Mesendoderm (in vitro differentiated cells): Measurements from ENCODE around the gene TBC1D1.
A peak's percentile ranks its signal among the peaks of the same experiment; 100 is the strongest.

Experiments used
- DNase-seq: peaks from one replicate; pipeline ENCODE4 v3.0.0; 2013
- H2AK5ac ChIP-seq: 2 replicates; pipeline ENCODE4 v1.6.1; 2013; ENCODE audit warnings: low read length, inconsistent platforms
- H2BK120ac ChIP-seq: 2 replicates; pipeline ENCODE4 v1.6.1; 2013; ENCODE audit warnings: low read depth, mild to moderate bottlenecking, low read length, moderate library complexity, mixed read lengths
- H2BK15ac ChIP-seq: replicated peaks from 2 replicates; pipeline ENCODE4 v1.6.1; 2013; ENCODE audit warnings: low read depth, mild to moderate bottlenecking, moderate library complexity
- H2BK5ac ChIP-seq: 2 replicates; pipeline ENCODE4 v1.6.1; 2013; ENCODE audit warnings: low read length, inconsistent platforms
- H3K18ac ChIP-seq: 2 replicates; pipeline ENCODE4 v1.6.1; 2013; ENCODE audit warnings: mild to moderate bottlenecking, low read length, mixed read lengths
- H3K23ac ChIP-seq: one replicate; pipeline ENCODE4 v1.6.1; 2013; ENCODE audit warnings: low read length
- H3K27ac ChIP-seq: 2 replicates; pipeline ENCODE4 v1.5.1; 2013; ENCODE audit warnings: low read depth, mild to moderate bottlenecking, inconsistent platforms, low read length, moderate library complexity
- H3K27me3 ChIP-seq: 2 replicates; pipeline ENCODE4 v1.6.1; 2013; ENCODE audit warnings: low read length, control low read depth, mild to moderate bottlenecking, inconsistent platforms; ENCODE audit not compliant: insufficient read depth, poor library complexity
- H3K36me3 ChIP-seq: 2 replicates; pipeline ENCODE4 v1.6.1; 2013; ENCODE audit warnings: low read length, inconsistent platforms; ENCODE audit not compliant: control insufficient read depth, insufficient read depth
- H3K4ac ChIP-seq: one replicate; pipeline ENCODE4 v1.6.1; 2013; ENCODE audit warnings: low read depth, mild to moderate bottlenecking, low read length, moderate library complexity
- H3K4me1 ChIP-seq: 2 replicates; pipeline ENCODE4 v1.6.1; 2013; ENCODE audit warnings: low read depth, low read length, inconsistent platforms; ENCODE audit not compliant: control insufficient read depth
- H3K4me2 ChIP-seq: 2 replicates; pipeline ENCODE4 v1.6.1; 2013; ENCODE audit warnings: low read length
- H3K4me3 ChIP-seq: 2 replicates; pipeline ENCODE4 v1.5.1; 2013; ENCODE audit warnings: mild to moderate bottlenecking, low read length
- H3K56ac ChIP-seq: one replicate; pipeline ENCODE4 v1.6.1; 2013; ENCODE audit warnings: low read length
- H3K79me1 ChIP-seq: 2 replicates; pipeline ENCODE4 v1.6.1; 2013; ENCODE audit warnings: low read length, inconsistent platforms
- H3K79me2 ChIP-seq: 2 replicates; pipeline ENCODE4 v1.6.1; 2013; ENCODE audit warnings: mild to moderate bottlenecking, low read length; ENCODE audit not compliant: control insufficient read depth, insufficient read depth
- H3K9ac ChIP-seq: 2 replicates; pipeline ENCODE4 v1.6.1; 2013; ENCODE audit warnings: low read length, inconsistent platforms
- H4K5ac ChIP-seq: one replicate; pipeline ENCODE4 v1.6.1; 2013; ENCODE audit warnings: low read length
- H4K8ac ChIP-seq: one replicate; pipeline ENCODE4 v1.6.1; 2013; ENCODE audit warnings: low read depth, mild to moderate bottlenecking, control low read depth, low read length, moderate library complexity
- WGBS: extraction: QIAGEN DNeasy Blood & Tissue Kit; methylation state at CpG from one replicate; pipeline ENCODE4 v1.1.7; 2013; ENCODE audit warnings: low lambda C conversion rate, missing lambda C conversion rate; ENCODE audit not compliant: insufficient coverage; ENCODE audit errors: extremely low coverage; 5-methylcytosine and 5-hydroxymethylcytosine counted together

The TBC1D1 gene

GRCh38 chr4:37882665-37883296 is 8.1 kb upstream of the TBC1D1 start:
- DNase-seq, result peak; percentile 17
- Histone ChIP-seq H3K27me3 (no peaks in the 10 kb centered on the region), H2BK120ac (no peak overlapping the region), H3K36me3 (no peaks in the 10 kb centered on the region), H3K18ac (no peak overlapping the region), H3K4me3 (no peak overlapping the region), H3K79me2 (no peaks in the 10 kb centered on the region), H4K5ac (no peak overlapping the region), H3K23ac (no peak overlapping the region), H2BK5ac (no peak overlapping the region), H3K79me1 (no peaks in the 10 kb centered on the region), H3K4me1 (no peaks in the 10 kb centered on the region), H3K56ac (no peak overlapping the region), H3K27ac (no peak overlapping the region), H3K4me2 (no peak overlapping the region), H2BK15ac (no peak overlapping the region), H4K8ac (no peak overlapping the region), H2AK5ac (no peak overlapping the region), H3K9ac (no peak overlapping the region), H3K4ac (no peak overlapping the region)
- no CpG with 5 or more reads among the region's 4 CpGs for WGBS

GRCh38 chr4:37884855-37885487 is 5.9 kb upstream of the TBC1D1 start:
- Histone ChIP-seq H3K79me1 (no peaks in the 10 kb centered on the region), H2AK5ac (no peak overlapping the region), H4K8ac (no peak overlapping the region), H3K79me2 (no peaks in the 10 kb centered on the region), H3K36me3 (no peaks in the 10 kb centered on the region), H3K4me1 (no peaks in the 10 kb centered on the region), H2BK120ac (no peak overlapping the region), H3K4me2 (no peak overlapping the region), H2BK15ac (no peak overlapping the region), H3K27me3 (peaks cover 12% of the 10 kb centered on the region), H3K23ac (no peak overlapping the region), H3K4me3 (no peak overlapping the region), H3K27ac (no peak overlapping the region), H4K5ac (no peak overlapping the region), H2BK5ac (no peak overlapping the region), H3K56ac (no peak overlapping the region), H3K18ac (no peak overlapping the region), H3K4ac (no peak overlapping the region), H3K9ac (no peak overlapping the region)
- DNase-seq, result no peak
- no CpG with 5 or more reads among the region's 3 CpGs for WGBS

GRCh38 chr4:37885496-37885895 is 5.4 kb upstream of the TBC1D1 start:
- no peak for DNase-seq
- H3K27me3 ChIP-seq, result peaks cover 17% of the 10 kb centered on the region

GRCh38 chr4:37889849-37890800 is 759 bp upstream of the TBC1D1 start:
- Histone ChIP-seq H3K23ac (no peak overlapping the region), H3K18ac (no peak overlapping the region), H2BK15ac (no peak overlapping the region), H4K8ac (no peak overlapping the region), H3K27ac (no peak overlapping the region), H3K27me3 (peaks cover 25% of the 10 kb centered on the region), H4K5ac (no peak overlapping the region), H3K56ac (no peak overlapping the region), H3K36me3 (no peaks in the 10 kb centered on the region), H3K4me2 (peak overlapping the region; percentile 62), H3K4ac (no peak overlapping the region), H3K9ac (no peak overlapping the region), H2BK120ac (no peak overlapping the region), H3K4me3 (no peak overlapping the region), H3K79me1 (no peaks in the 10 kb centered on the region), H2AK5ac (no peak overlapping the region), H2BK5ac (no peak overlapping the region), H3K4me1 (no peaks in the 10 kb centered on the region), H3K79me2 (no peaks in the 10 kb centered on the region)
- peak; percentile 45 for DNase-seq
- no CpG with 5 or more reads among the region's 63 CpGs for WGBS

More at GRCh38 chr4:37885496-37885895, 5.4 kb upstream of the TBC1D1 start:
- no CpG with 5 or more reads among the region's 8 CpGs for WGBS
- Histone ChIP-seq H3K4me2 (no peak overlapping the region), H4K8ac (no peak overlapping the region), H3K4me1 (no peaks in the 10 kb centered on the region), H2BK15ac (no peak overlapping the region), H3K4ac (no peak overlapping the region), H3K27ac (no peak overlapping the region), H3K9ac (no peak overlapping the region), H2BK120ac (no peak overlapping the region), H2BK5ac (no peak overlapping the region), H3K36me3 (no peaks in the 10 kb centered on the region), H3K79me2 (no peaks in the 10 kb centered on the region), H3K23ac (no peak overlapping the region), H2AK5ac (no peak overlapping the region), H3K18ac (no peak overlapping the region), H3K56ac (no peak overlapping the region), H3K4me3 (no peak overlapping the region), H4K5ac (no peak overlapping the region), H3K79me1 (no peaks in the 10 kb centered on the region)

- H3K56ac ChIP-seq, result peak overlapping the region; percentile 42
- no peak overlapping the region for H3K9ac ChIP-seq
- H3K36me3 ChIP-seq, result no peaks in the 10 kb centered on the region
- H4K8ac ChIP-seq, result no peak overlapping the region
- H3K4me2 ChIP-seq, result peak overlapping the region; percentile 73
- H3K4me1 ChIP-seq, result no peaks in the 10 kb centered on the region
- no peak overlapping the region for H3K23ac ChIP-seq
- H3K4me3 ChIP-seq, result no peak overlapping the region
- no peak overlapping the region for H2BK5ac ChIP-seq
- H3K4ac ChIP-seq, result no peak overlapping the region
- no peaks in the 10 kb centered on the region for H3K79me1 ChIP-seq
- peak; percentile 13 for DNase-seq
- H3K27me3 ChIP-seq, result peaks cover 27% of the 10 kb centered on the region
- no peak overlapping the region for H3K27ac ChIP-seq
- no peaks in the 10 kb centered on the region for H3K79me2 ChIP-seq
- no peak overlapping the region for H2BK15ac ChIP-seq
- WGBS, result no CpG with 5 or more reads among the region's 49 CpGs
- no peak overlapping the region for H4K5ac ChIP-seq
- H2AK5ac ChIP-seq, result no peak overlapping the region
- H2BK120ac ChIP-seq, result no peak overlapping the region
- H3K18ac ChIP-seq, result no peak overlapping the region
Observed at GRCh38 chr4:37891260-37892159, 626 bp downstream of the TBC1D1 start.
